ENCODE results near the gene PEX14.

The PEX14 gene

GRCh38 chr1:10592373-10592772 is 117.6 kb downstream of the PEX14 start:
- no peak for DNase-seq

GRCh38 chr1:10593750-10594149 is 119.0 kb downstream of the PEX14 start:
- no peak for DNase-seq

- no peak for DNase-seq
Observed at GRCh38 chr1:10594595-10595223, 120.0 kb downstream of the PEX14 start.

- DNase-seq: no peak
Observed at GRCh38 chr1:10596780-10597179, 122.0 kb downstream of the PEX14 start.

DNA sequence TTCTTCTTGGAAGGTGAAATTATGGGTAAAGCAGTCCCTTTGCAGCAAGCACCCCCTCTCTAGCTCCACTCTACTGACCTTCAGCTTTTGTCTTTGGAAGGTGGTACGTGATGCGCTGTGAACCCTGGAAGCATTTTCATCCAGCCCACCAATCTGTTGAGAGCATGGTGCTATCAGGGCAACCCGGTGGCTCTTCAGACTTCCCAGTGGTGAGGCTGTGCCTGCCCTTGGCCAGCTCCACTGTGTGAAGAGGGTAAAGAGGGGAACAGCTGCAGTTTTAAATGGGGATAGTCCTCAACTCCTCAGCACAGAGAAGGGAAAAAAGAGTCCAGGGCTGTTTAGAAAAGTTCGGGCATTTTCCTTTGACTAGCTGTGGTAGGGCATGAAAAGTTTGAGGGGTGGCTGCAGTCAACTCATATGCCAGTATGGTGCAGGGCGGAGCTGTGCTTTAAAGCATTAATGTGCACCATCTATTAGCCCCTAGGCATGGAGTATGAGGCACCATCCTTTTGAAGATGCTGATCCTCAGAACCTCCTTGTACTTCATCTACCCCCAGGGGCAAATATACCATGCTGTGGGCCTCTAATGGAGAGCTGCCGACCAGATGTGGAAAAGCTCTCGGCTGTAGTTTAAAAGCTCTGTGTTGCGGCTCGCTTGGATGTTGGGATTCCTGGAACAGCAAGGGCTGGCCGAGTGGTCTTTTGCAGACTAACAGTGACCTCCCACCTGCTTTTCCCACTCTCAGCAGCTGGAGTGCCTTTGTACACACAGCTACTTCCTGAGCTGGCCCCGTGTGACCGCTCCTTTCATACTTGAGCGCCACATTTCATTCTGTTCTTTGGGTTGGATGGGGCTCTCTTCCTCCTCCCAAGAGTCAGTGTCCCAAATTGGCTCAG is 123.0 kb downstream of the PEX14 start:
- no peak for DNase-seq

DNA sequence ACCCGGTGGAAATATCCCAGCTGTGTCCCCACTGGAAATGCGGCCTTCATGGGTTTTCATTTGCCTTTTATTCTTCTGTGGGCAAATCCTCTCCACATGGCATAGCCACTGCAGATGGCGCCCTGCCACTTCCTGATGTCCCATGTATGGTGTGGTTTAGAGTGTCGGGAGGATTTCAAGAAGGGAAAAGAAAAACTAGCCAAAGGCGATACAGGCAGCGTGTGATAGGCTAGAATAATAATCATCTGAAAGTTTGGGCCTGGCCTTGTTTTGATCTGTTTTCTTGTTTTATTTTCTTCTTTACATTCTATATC is 123.6 kb downstream of the PEX14 start:
- DNase-seq: peak in 13 of 51 donors; percentile 5 to 55 (median 16)

DNA sequence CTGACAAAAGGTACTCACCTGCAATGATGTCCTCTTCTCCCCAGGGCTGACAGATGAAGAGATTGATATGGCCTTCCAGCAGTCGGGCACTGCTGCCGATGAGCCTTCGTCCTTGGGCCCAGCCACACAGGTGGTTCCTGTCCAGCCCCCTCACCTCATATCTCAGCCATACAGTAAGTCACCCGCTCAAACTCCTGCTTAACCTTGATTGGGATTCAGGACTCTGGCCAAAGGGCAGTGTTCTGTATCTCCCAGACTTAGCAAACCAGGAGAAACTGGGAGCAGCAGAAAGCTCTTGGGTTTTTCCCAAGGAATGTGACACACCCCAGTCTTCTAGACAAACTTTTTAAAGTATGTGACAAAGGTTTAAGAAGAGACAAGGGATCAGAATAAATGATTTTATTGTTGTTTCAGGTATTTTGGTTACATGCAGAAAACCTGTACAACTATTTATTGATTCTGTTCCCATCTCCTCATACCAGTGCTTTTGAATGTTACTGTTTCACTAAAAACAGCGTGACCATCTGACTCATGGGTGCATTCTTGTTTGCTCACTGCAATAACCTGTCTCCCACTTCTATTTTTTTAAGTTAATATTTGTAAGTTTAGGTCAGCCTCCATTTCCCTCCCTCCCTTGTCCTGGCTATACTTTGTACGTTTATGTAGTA is 124.6 kb downstream of the PEX14 start:
- no peak for DNase-seq

DNA sequence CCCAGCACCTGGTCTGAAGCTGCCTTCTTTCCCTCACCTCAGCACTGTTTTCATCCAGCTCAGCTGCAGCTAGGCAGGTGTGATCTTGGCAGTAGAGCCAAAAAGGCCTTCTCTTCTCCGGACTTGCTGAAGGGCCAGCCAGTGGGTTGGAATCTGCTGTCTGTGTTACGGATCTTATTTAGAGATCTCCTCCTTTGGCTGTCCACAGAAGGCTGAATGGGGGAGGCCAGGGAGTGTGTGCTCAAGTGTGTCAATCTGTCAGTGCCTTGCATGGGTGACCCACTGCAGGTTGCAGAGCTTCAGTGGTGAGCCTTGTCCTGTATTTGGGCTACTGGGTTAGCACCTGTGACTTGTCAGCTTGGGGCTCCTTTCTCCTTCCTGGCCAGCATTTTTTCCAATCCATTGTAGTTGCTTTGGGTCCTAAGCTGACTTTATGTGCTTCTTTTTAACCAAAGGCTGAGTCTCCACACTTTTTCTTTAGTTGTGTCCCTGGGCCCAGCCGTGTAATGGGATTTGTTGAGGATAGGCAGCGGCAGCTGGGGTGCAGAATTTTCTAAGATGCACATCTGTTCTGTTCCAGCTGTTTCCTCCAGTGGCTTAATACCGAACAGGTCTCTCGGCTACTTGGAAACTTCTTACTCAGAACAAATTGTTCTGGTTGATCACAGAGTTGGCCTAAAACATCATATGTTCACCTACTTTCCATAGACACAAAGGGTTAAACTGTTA is 126.8 kb downstream of the PEX14 start:
- DNase-seq: no peak

GRCh38 chr1:10602936-10603335 is 128.2 kb downstream of the PEX14 start:
- DNase-seq: no peak

GRCh38 chr1:10604966-10605365 is 130.2 kb downstream of the PEX14 start:
- no peak for DNase-seq

- no peak for DNase-seq
Observed at GRCh38 chr1:10606064-10606463, 131.3 kb downstream of the PEX14 start.

- DNase-seq: no peak
Observed at GRCh38 chr1:10607228-10607627, 132.5 kb downstream of the PEX14 start.

DNA sequence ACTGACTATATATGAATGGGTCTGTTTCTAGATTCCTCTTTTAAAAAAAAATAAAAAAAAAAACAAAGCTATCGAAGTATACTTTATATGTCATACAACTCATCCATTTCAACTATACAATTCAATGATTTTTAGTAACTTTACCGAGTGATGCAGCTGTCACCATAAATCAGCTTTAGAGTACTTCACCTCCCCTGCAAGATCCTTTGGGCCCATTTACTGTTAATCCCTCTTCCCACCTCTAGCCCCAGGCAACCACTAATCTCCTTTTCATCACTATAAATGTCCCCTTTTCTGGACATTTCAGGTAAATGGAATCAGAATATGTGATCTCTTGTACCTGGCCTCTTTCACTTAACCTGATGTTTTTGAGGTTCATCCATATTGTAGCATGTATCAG is 133.9 kb downstream of the PEX14 start:
- DNase-seq: no peak

- no peak for DNase-seq
Observed at GRCh38 chr1:10610901-10611600, 136.3 kb downstream of the PEX14 start.

DNA sequence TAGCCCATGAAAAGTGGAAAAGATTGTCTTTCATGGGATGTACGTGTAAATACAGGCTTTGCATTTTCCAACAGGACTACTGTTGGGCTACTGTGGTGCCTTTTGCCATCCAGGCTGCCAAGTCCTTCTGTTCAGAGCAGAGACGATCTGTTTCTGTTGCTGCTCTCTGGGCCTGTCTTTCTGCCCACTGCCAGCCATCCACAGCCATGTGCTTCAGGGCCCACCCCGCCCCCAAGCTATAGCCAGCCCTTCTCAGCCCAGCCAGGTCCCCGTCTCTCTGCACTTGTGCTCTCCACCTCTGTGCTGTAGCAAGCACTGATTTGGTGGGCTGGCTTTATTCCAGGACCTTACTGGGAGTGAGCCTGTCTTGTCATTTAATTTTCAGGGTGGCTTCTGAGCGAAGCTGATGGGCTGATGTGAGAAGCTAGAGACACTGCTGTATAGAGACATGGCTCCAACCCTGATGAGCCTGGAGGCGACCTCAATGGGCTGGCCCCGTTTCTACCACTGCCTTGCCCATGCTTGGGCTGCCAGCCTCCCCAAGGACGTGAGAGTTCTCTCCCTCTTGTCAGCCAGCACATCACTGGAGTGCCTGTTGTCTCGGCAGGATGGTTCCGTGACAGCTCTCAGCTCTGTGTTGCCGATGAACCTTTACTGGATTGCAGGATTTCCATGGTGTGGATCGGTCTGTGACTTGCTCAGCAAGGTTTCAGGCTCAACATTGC is 137.8 kb downstream of the PEX14 start:
- no peak for DNase-seq

DNA sequence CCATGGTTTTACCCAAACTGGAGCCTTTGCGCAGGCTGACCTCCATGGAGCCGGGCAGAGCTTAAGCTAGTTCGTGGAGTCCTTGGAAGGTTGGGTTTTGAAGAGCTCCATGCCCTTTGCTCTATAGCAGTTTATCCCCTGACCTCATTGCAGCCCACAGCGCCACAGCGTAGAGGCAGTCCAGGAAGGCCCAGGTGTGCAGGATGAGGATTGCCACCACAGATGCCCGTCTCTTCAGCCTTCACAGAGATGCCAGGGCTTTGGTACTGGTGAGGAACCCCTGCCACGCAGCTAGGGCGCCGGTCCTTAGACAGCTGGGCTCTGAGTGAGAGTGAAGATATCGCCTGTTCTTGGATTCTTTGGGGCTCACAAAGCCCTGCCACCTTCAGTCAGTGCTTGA is 138.6 kb downstream of the PEX14 start:
- no peak for DNase-seq

DNA sequence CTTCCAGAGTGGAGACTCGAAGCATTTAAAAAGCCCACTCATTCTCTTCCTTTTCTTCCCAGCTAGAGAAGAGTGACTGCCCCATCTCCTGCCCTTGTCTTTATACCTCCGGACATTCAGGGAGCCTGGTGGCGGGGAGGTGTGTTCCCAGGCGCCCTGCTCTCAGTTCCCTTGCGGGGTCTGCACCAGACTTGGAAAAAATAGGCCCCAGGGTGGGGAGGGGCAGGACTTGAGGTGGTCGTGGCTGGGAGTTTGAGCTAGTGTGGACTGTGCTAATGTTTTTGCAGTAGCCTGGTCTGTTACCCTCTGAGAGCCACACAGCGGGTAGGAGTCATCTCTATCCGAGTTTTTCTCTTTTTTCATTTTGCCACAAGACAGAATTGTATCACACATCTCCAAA is 139.1 kb downstream of the PEX14 start:
- no peak for DNase-seq

GRCh38 chr1:10614377-10615225 is 139.9 kb downstream of the PEX14 start:
- DNase-seq: no peak

DNA sequence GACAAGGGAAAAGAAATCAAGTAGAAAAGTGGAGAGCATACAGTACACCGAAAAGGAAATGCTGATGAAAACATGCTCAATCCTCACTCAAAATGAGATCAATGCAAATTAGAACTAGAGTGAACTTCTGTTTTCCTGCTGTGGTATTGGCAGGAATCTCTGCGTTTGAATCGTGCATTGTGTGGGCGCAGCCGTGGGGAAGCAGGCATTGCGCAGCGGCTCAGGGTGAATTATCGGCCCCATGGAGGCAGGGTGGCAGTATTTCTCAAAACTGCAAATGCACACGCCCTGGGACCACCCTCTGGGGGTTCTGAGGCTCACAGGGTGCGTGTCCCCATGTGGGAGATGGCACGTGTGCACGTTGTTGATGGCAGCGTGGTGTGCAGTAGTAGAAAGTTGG is 140.6 kb downstream of the PEX14 start:
- DNase-seq: peak in 11 of 51 donors; percentile 7 to 42 (median 22)

Measured in hypothalamus (tissue), 51 donors.